D721Med (cell line): ENCODE data around the gene KDM3B.

ENCODE experiments used
- DNase-seq: peaks from one replicate; pipeline ENCODE4 v3.0.0; 2011; ENCODE audit warnings: low spot score; ENCODE audit not compliant: insufficient read length
- FAIRE-seq: peaks from 2 replicates; lab custom pipeline; 2011; peaks lifted over from hg19 to GRCh38; lab: Jason Lieb, UNC
- CTCF ChIP-seq: IDR thresholded peaks from 2 replicates; pipeline ENCODE4 v1.5.1; 2012; ENCODE audit warnings: mild to moderate bottlenecking, control low read depth; ENCODE audit not compliant: insufficient read depth; ENCODE audit errors: missing control alignments

KDM3B gene

GRCh38 chr5:138369706-138370105 lies 17.2 kb downstream of the KDM3B start:
- FAIRE-seq (no peak), DNase-seq (no peak)
- TF ChIP-seq CTCF, result no peak

GRCh38 chr5:138370537-138370936 lies 18.1 kb downstream of the KDM3B start:
- DNase-seq (no peak), FAIRE-seq (no peak)
- TF ChIP-seq CTCF, result no peak

GRCh38 chr5:138371454-138371853 lies 19.0 kb downstream of the KDM3B start:
- FAIRE-seq (no peak), DNase-seq (no peak)
- no peak for TF ChIP-seq CTCF

GRCh38 chr5:138372225-138372624 lies 19.7 kb downstream of the KDM3B start:
- DNase-seq, result no peak
- no peak for TF ChIP-seq CTCF
- FAIRE-seq, result no peak

- FAIRE-seq, result no peak
- DNase-seq, result no peak
- no peak for TF ChIP-seq CTCF
These were observed 20.2 kb downstream of the KDM3B start for GRCh38 chr5:138372653-138373052.

GRCh38 chr5:138382347-138382746 lies 29.9 kb downstream of the KDM3B start:
- FAIRE-seq (no peak), DNase-seq (no peak)
- TF ChIP-seq CTCF, result no peak

- no peak for TF ChIP-seq CTCF
- no peak for FAIRE-seq
These were observed 33.2 kb downstream of the KDM3B start for GRCh38 chr5:138385660-138386059.

More at GRCh38 chr5:138385660-138386059, 33.2 kb downstream of the KDM3B start:
- DNase-seq, result no peak
